OCI-LY3 (cell line): ENCODE results near the gene N4BP3.
A peak's percentile ranks its signal among the peaks of the same experiment; 100 is the strongest.

Experiments
- H2AFZ ChIP-seq: fragments of 200-600, 300-600 bp; shearing (Covaris generic); 2 replicates; pipeline ENCODE4 v1.6.0; 2014; ENCODE audit warnings: antibody characterized with exemption, low read depth, low read length
- H3K27ac ChIP-seq: fragments of 200-600, 300-600 bp; sonication (generic); 2 replicates; pipeline ENCODE4 v1.5.1; 2014; ENCODE audit warnings: mild to moderate bottlenecking, low read length, moderate library complexity, mixed read lengths
- H3K27me3 ChIP-seq: fragments of 200-600, 300-600 bp; sonication (generic); 2 replicates; pipeline ENCODE4 v1.6.1; 2014; ENCODE audit warnings: low read depth, low read length, mixed read lengths
- H3K36me3 ChIP-seq: fragments of 200-600, 300-600 bp; sonication (generic); replicated peaks from 2 replicates; pipeline ENCODE3; 2014; ENCODE audit warnings: low read depth, low read length, mixed read lengths
- H3K4me1 ChIP-seq: fragments of 300-600, 200-600 bp; sonication (generic); 2 replicates; pipeline ENCODE4 v1.6.1; 2014; ENCODE audit warnings: low read length, mixed read lengths
- H3K4me2 ChIP-seq: fragments of 200-600, 300-600 bp; sonication (generic); 2 replicates; pipeline ENCODE4 v1.6.1; 2014; ENCODE audit warnings: low read length, mixed read lengths
- H3K4me3 ChIP-seq: fragments of 300-600, 200-600 bp; sonication (generic); 2 replicates; pipeline ENCODE4 v1.5.1; 2014; ENCODE audit warnings: antibody characterized with exemption, mild to moderate bottlenecking, low read length, moderate library complexity
- H3K79me2 ChIP-seq: fragments of 300-600, 200-600 bp; shearing (Covaris generic); 2 replicates; pipeline ENCODE4 v1.6.1; 2014; ENCODE audit warnings: mild to moderate bottlenecking, low read length, mixed read lengths
- H3K9ac ChIP-seq: fragments of 300-600, 200-600 bp; shearing (Covaris generic); 2 replicates; pipeline ENCODE4 v1.6.0; 2014; ENCODE audit warnings: mild to moderate bottlenecking, low read length, moderate library complexity
- H3K9me3 ChIP-seq: fragments of 200-600, 300-600 bp; shearing (Covaris generic); 2 replicates; pipeline ENCODE4 v1.6.1; 2014; ENCODE audit warnings: low read length, mixed read lengths; ENCODE audit not compliant: insufficient read depth
- H4K20me1 ChIP-seq: fragments of 200-600, 300-600 bp; sonication (generic); 2 replicates; pipeline ENCODE4 v1.6.1; 2016; ENCODE audit warnings: low read length, mixed read lengths; ENCODE audit not compliant: insufficient read depth
- EZH2phosphoT487 ChIP-seq: fragments of 200-600 bp; shearing (Covaris generic); IDR thresholded peaks from 2 replicates; pipeline ENCODE4 v1.6.1; 2018; ENCODE audit warnings: antibody characterized with exemption, mixed run types, low read depth
- TF ChIP-seq, protein P1 (sequence below): fragments of 200-600, 300-600 bp; sonication (generic); IDR thresholded peaks from 2 replicates; pipeline ENCODE4 v1.5.1; 2014; ENCODE audit warnings: antibody characterized with exemption, low read length, low read depth

Gene N4BP3

DNA sequence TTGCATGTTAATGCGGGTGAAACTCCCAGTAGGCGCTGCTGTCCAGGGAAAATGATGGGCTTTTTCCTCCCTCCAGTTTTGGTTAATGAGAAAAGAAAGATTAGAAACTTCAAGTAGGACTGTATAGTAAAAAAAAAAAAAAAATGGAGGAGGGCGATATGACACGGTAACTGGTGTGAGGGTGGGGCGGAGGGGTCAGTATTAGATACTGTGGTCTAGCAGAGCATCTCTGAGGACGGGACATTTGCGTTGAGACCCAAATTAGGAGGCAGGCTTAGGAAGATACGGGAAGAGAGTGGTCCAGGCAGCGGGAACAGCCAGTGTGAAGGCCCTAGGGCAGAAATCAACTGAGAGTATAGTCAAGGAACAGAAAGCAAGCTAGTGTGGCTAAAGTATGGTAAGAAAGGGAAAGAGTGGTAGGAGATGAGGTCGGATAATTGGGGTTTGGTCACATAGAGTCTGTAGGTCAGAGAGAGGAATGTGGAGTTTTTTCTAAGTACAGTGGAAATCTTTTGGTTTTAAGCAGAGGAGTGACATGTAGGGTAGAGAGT is 18.2 kb downstream of the N4BP3 start:
- peaks cover 33% of the 10 kb centered on the region for H3K79me2 ChIP-seq
- H3K4me3 ChIP-seq, result peak overlapping the region; percentile 100
- no peak overlapping the region; the same call in 1 of the 2 replicates for H2AFZ ChIP-seq

DNA sequence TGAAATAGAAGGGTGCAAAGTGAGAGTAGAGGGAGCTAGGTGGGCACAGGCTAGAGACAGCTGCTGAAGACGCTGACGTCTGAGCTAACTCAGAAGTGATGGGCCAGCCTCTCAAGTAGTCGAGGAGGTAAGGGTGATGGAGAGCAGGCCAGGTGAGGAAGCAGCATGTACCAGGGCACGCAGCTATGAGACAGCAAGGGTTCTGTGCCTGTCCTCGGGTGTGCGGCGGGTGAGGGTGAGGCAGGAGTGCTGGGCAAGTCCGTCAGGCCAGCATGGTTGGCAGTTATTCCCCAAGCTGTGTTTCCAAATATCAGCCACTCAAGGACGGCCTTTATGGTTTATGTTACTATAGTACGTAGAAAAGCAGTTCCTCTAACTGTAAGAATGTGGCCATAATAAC is 23.7 kb downstream of the N4BP3 start:
- no peak overlapping the region for H3K9ac ChIP-seq
- no peak overlapping the region for H3K4me3 ChIP-seq
- H4K20me1 ChIP-seq, result no peaks in the 10 kb centered on the region
- H3K27ac ChIP-seq, result no peak overlapping the region
- H2AFZ ChIP-seq, result no peak overlapping the region
- H3K36me3 ChIP-seq, result peaks cover 22% of the 10 kb centered on the region
- H3K9me3 ChIP-seq, result no peaks in the 10 kb centered on the region
- no peak for TF ChIP-seq EZH2phosphoT487
- TF ChIP-seq, protein P1, sequence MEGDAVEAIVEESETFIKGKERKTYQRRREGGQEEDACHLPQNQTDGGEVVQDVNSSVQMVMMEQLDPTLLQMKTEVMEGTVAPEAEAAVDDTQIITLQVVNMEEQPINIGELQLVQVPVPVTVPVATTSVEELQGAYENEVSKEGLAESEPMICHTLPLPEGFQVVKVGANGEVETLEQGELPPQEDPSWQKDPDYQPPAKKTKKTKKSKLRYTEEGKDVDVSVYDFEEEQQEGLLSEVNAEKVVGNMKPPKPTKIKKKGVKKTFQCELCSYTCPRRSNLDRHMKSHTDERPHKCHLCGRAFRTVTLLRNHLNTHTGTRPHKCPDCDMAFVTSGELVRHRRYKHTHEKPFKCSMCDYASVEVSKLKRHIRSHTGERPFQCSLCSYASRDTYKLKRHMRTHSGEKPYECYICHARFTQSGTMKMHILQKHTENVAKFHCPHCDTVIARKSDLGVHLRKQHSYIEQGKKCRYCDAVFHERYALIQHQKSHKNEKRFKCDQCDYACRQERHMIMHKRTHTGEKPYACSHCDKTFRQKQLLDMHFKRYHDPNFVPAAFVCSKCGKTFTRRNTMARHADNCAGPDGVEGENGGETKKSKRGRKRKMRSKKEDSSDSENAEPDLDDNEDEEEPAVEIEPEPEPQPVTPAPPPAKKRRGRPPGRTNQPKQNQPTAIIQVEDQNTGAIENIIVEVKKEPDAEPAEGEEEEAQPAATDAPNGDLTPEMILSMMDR, result no peak
- H3K79me2 ChIP-seq, result peaks cover 17% of the 10 kb centered on the region
- H3K4me1 ChIP-seq, result no peaks in the 10 kb centered on the region
- no peaks in the 10 kb centered on the region for H3K27me3 ChIP-seq
- no peak overlapping the region for H3K4me2 ChIP-seq

More for the DNA sequence above, 18.2 kb downstream of the N4BP3 start:
- H4K20me1 ChIP-seq, result no peaks in the 10 kb centered on the region
- H3K36me3 ChIP-seq, result peaks cover 12% of the 10 kb centered on the region
- H3K9ac ChIP-seq, result peak overlapping the region; percentile 85
- TF ChIP-seq, protein P1, result no peak
- TF ChIP-seq EZH2phosphoT487, result no peak
- H3K4me2 ChIP-seq, result peak overlapping the region; percentile 94
- peaks cover 4% of the 10 kb centered on the region for H3K4me1 ChIP-seq
- H3K9me3 ChIP-seq, result no peaks in the 10 kb centered on the region
- peak overlapping the region; percentile 69 for H3K27ac ChIP-seq
- no peaks in the 10 kb centered on the region for H3K27me3 ChIP-seq

DNA sequence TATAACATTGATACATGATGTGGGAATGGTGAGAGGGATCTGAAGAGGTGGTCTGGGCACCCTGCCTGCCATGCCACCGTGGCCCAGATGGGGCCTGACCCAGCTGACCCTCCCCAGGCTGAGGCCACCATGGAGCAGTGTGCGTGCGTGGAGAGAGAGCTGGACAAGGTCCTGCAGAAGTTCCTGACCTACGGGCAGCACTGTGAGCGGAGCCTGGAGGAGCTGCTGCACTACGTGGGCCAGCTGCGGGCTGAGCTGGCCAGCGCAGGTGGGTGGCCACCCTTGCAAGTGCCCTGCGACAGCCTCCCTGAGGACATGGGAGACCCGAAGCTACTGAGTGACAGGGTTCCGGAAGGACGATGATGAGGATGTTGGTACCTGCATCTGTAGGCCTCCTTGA is 24.7 kb downstream of the N4BP3 start:
- Histone ChIP-seq H4K20me1 (no peaks in the 10 kb centered on the region), H3K4me3 (no peak overlapping the region), H3K36me3 (peaks cover 27% of the 10 kb centered on the region), H3K4me1 (no peaks in the 10 kb centered on the region), H3K9ac (no peak overlapping the region), H3K79me2 (peaks cover 11% of the 10 kb centered on the region), H3K27me3 (no peaks in the 10 kb centered on the region), H2AFZ (no peak overlapping the region), H3K9me3 (no peaks in the 10 kb centered on the region), H3K27ac (no peak overlapping the region), H3K4me2 (no peak overlapping the region)
- no peak for TF ChIP-seq EZH2phosphoT487
- TF ChIP-seq, protein P1, result no peak

DNA sequence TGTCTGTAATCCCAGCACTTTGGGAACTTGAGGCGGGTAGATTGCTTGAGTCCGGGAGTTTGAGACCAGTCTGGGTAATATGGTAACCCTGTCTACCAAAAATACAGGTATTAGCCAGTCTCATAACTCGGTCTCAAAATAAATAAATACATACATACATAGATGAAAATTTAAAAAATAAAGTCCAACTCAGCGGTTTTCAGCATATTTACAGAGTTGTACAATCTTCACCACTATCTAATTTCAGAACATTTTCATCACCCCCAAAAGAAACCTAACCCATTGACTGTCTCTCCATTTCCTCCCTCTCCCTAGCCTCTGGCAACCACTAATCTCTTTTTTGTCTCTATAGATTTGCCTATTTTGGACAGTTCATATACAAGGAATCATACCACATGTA is 28.2 kb downstream of the N4BP3 start:
- Histone ChIP-seq H3K9me3 (no peaks in the 10 kb centered on the region), H4K20me1 (no peaks in the 10 kb centered on the region), H3K27ac (no peak overlapping the region), H3K36me3 (peaks cover 32% of the 10 kb centered on the region), H3K4me3 (no peak overlapping the region), H2AFZ (no peak overlapping the region), H3K4me2 (no peak overlapping the region), H3K9ac (no peak overlapping the region), H3K4me1 (peaks cover 5% of the 10 kb centered on the region; the same call in 1 of the 2 replicates), H3K79me2 (no peaks in the 10 kb centered on the region), H3K27me3 (no peaks in the 10 kb centered on the region)
- TF ChIP-seq EZH2phosphoT487, result no peak
- TF ChIP-seq, protein P1, result no peak
